Measurements from ENCODE around the gene EPC1.
A peak's percentile ranks its signal among the peaks of the same experiment; 100 is the strongest.
"Not testable (repeated sequence)": the region's sequence is repeated elsewhere in the genome, so short reads cannot be mapped to it uniquely, and the experiment has no call there.

The EPC1 gene

DNA sequence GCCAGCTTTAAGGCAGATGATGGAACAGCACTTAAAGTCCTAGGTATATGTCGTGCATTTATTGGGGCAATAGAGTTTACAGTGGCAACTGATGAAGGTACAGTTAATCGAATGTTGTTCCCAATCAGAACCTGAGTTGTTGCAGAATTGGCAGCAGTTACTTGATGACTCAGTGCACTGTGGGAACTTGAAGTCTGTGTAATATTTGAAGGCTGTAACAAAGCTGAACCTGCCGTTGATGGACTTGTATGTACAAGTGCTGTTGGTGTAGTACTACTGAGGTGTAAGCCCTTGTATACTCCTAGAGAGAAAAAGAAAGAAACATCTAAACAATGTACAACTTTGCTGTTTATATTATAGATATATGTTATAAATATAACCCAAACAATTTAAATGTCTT is 75.3 kb downstream of the EPC1 start:
- DNase-seq: no peak

DNA sequence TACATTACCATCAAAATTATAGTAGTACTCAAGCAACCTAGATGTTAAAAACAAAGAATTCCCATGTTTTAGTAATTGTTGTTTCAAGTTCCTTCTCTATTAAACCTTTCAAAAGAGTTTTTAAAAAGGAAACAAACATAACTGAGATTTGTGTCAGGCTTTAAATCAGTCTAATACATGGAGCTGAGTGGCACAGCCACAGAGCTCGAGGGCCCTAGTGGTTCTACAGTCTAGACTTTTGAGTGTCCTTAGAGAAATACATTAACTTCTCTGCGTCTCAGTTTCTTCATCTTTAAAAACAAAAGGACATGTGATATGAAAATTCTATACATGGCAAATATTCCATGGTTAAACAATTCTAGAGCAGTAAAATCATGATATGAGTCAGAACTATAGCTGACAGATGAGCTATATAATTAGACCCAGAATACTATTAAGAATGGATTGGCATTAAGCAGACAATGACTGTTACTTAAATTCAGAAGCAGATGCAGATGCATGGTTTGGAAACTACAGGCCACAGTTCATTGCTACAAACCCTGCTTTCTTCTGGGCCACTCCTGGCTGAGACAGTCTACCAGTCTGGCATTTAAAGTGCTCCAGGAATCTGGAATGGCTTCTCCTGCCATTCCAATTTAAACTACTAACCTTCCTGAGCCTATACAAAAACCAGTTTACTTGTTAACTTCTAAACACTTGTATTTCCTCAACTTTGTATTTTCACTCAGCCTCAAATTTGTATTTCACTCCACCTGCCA is 77.4 kb downstream of the EPC1 start:
- DNase-seq: no peak

GRCh38 chr10:32268788-32269187 is 78.2 kb downstream of the EPC1 start:
- DNase-seq: no peak

GRCh38 chr10:32266979-32267378 is 80.0 kb downstream of the EPC1 start:
- no peak for DNase-seq

- DNase-seq: no peak
Measured at GRCh38 chr10:32266566-32266965, 80.4 kb downstream of the EPC1 start.

GRCh38 chr10:32265756-32266155 is 81.2 kb downstream of the EPC1 start:
- DNase-seq: no peak

- no peak for DNase-seq
Measured at GRCh38 chr10:32263300-32263699, 83.7 kb downstream of the EPC1 start.

GRCh38 chr10:32259551-32259950 is 87.4 kb downstream of the EPC1 start:
- no peak for DNase-seq

DNA sequence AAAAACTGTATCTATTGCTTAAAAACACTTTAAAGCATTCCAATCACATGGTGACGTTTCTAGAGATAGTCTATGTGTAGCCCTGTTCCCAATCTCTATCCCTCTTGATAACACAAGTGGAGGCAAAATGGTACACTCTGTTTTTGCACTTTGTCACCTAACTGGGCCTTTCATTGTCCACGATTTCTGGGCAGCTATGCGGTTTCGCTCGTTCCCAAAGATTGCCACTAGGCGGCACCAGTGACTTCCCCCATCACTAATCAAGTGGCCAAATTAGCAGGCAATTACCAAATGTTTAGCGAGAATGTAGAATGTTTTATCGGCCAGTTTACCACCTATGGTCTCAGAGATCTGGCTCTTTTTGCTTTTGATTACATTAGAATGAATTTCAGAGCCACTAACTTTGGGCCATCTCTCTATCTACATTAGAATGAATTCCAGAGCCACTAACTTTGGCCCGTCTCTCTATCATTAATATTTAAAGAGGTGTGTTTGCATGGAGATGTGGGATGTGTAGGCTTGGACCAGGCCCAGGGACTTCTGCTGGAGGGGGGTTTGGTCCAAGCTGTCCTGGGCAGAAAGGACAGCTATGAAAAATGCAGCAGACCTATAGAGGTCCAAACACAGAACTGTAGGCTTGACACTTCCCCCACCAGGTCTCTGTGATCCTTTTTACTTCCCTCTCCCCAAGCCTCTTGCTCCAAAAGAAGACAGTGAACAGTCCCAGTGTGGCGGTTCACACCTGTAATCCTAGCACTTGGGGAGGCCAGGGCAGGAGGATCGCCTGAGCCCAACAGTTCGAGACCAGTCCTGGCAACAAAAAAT is 90.1 kb downstream of the EPC1 start:
- DNase-seq: peak; percentile 67

DNA sequence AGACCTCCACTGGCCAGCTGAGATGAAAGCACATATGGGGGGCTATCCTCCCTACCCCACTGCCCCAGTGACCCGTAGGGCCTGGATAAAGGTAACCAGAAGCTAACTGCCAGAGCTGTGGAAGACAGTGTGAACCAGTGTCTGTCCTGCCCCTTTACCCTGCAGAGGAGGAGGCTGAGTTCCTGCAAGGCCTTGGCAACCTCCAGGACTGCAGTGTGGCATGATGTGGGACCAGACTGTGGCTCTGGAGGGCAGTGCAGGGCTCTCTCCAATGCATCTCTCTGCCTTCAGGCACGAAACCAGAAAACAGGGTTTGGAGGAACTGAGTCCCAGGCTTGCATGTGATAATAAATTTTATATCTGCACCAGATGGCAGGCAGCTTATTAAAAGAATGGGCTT is 93.1 kb downstream of the EPC1 start:
- DNase-seq: no peak

DNA sequence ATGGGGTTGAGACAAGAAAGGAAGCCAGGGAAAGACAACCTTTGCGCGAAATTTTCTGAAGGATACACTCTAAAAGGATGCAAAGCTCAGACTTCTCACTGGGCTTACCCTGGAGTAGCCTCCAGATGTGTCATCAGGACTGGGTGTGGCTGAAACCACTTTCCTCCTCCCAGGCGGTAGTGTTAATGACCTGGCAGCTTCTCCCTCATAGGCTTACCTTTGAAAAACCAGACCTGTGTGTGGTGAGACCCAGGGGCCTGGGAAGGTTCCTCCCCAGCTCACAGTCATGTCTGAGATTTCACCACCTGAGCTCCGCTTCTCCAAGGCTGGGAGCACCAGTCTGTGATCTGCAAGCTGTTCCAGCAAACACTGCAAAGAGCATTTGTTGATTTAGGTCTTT is 93.7 kb downstream of the EPC1 start:
- no peak for DNase-seq

DNA sequence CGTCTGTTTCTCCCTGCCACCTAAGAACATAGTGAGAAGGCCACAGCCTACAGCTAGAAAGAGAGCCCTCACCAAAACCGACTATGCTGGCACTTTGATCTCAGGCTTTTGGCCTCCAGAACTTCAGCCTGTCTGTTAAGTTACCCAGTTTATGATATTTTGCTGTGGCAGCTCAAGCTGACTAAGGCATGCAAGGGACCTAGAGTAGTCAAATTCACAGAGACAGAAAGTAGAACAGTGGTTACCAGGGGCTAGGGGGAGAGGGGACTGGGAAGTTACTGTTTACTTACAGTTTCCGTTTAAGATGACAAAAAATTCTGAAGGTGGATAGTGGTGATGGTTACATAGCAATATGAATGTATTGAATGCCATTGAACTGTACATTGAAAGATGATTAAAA is 96.5 kb downstream of the EPC1 start:
- DNase-seq: not testable (repeated sequence)

DNA sequence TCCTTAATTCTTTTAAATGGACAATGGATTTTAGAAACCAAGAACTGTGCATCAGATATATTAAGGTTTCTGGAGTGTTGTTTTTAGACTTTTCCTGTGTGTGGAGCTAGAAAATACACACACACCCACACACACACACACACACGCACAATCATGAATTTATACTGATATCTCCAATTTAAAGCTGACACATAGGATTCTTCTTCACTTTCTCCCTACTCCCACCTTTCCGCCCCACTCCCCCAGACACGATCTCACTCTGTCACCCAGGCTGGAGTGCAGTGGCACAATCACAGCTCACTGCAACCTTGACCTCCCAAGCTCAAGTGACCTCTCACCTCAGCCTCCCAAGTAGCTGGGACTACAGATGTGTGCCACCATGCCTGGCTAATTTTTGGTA is 100.3 kb downstream of the EPC1 start:
- no peak for DNase-seq

- DNase-seq: no peak
Measured at GRCh38 chr10:32245760-32246159, 101.2 kb downstream of the EPC1 start.

- DNase-seq: no peak
Measured at GRCh38 chr10:32244421-32245207, 102.3 kb downstream of the EPC1 start.

- no peak for DNase-seq
Measured at GRCh38 chr10:32244011-32244410, 102.9 kb downstream of the EPC1 start.

DNA sequence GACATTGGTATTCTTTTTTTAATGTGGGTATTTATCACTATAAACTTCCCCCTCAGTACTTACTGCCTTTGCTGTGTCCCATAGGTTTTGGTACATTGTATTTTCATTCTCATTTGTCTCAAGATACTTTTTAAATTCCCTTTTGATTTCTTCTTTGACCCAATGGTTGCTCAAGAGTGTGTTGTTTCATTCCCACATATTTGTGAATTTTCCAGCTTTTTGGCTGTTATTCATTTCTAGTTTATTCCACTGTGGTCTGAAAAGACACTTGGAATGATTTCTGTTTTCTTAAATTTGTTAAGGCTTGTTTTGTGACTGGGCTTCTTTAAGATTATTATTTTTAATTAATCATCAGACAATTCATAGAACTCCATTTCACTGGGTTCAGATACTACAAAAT is 105.0 kb downstream of the EPC1 start:
- no peak for DNase-seq

DNA sequence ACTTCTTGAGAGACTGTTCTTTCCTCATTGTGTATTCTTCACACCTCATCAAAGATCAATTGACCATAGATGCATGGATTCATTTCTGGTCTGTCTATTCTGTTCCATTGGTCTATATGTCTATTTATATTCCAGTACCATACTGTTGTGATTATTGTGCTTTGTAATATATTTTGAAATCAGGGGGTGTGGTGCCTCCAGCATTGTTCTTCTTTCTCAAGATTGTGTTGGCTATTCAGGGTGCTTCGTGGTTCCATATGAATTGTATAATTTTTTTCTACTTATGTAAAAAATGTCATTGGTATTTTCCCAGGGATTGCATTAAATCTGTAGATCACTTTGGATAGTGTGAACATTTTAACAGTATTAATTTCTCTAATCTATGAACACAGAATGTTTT is 106.5 kb downstream of the EPC1 start:
- DNase-seq: no peak

- DNase-seq: no peak
Measured at GRCh38 chr10:32239769-32240168, 107.2 kb downstream of the EPC1 start.

- no peak for DNase-seq
Measured at GRCh38 chr10:32237644-32238345, 109.2 kb downstream of the EPC1 start.

DNA sequence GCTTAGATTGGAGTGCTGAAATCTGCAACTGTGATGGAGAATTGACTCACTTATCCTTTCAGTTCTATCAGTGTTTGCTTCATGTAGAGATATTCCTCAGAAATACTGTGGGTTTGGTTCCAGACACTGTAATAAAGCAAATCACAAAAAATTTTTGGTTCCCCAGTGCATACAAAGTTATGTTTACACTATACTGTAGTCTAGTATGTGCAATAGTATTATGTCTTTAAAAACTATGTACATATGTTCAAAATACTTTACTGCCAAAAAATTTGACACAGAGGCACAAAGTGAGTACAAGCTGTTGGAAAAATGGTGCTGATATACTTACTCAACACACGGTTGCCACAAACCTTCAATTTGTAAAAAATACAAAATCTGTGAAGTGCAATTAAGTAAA is 112.5 kb downstream of the EPC1 start:
- DNase-seq: no peak

DNA sequence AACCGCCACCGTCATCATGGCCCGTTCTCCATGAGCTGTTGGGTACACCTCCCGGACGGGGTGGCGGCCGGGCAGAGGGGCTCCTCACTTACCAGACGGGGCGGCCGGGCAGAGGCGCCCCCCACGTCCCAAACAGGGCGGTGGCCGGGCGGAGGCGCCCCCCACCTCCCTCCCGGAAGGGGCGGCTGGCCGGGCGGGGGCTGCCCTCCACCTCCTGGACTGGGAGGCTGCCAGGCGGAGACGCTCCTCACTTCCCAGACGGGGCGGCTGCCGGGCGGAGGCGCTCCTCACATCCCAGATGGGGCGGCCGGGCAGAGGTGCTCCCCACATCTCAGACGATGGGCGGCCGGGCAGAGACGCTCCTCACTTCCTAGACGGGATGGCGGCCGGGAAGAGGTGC is 113.6 kb downstream of the EPC1 start:
- DNase-seq: not testable (repeated sequence)

DNA sequence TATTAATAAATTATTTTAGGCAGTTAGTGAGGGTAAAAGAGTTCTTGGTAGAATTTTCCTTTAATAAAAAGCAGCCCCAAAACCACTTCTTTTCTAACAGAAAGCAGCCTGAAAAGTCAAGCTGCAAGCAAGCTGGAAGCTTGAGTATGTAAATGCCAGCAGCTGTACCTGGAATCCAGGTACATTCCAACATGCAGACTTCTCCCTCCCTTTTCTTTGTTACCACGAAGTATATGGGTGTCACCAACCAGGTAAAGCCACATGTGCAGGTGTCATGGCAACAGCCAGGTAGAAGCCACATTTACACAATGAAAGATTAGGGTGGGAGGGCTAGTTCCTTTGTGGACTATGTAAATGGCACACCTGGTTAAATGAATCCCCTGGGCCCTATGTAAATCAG is 114.6 kb downstream of the EPC1 start:
- no peak for DNase-seq
